ENCODE results near the gene PTCH2.
"Not testable (repeated sequence)": the region's sequence is repeated elsewhere in the genome, so short reads cannot be mapped to it uniquely, and the experiment has no call there.

PTCH2 gene

GRCh38 chr1:44801491-44802305, 41.4 kb downstream of the PTCH2 start:
- DNase-seq (ENCODE audit: low read depth, low spot score): no peak

GRCh38 chr1:44799770-44800584, 43.1 kb downstream of the PTCH2 start, which contains the start of gene PLK3:
Gene PLK3, plus strand, starts transcription at chr1:44800377. Its CDS starts 87 bp downstream, at chr1:44800464.
- DNase-seq (ENCODE audit: low read depth, low spot score): peak; percentile 96

- DNase-seq (ENCODE audit: low read depth, low spot score): no peak
These were observed 44.3 kb downstream of the PTCH2 start for GRCh38 chr1:44798481-44799365.

GRCh38 chr1:44797886-44798285, 45.2 kb downstream of the PTCH2 start:
- DNase-seq (ENCODE audit: low read depth, low spot score): not testable (repeated sequence)

- DNase-seq (ENCODE audit: low read depth, low spot score): no peak
These were observed 50.1 kb downstream of the PTCH2 start for GRCh38 chr1:44792736-44793502.

GRCh38 chr1:44790968-44791801, 51.9 kb downstream of the PTCH2 start:
- no peak for DNase-seq (ENCODE audit: low read depth, low spot score)

- DNase-seq (ENCODE audit: low read depth, low spot score): no peak
These were observed 54.8 kb downstream of the PTCH2 start, which contains the start of gene BEST4 for GRCh38 chr1:44788120-44788860. Gene BEST4, minus strand, starts transcription at chr1:44788170. Its CDS starts 465 bp downstream, at chr1:44787705.

- no peak for DNase-seq (ENCODE audit: low read depth, low spot score)
These were observed 55.5 kb downstream of the PTCH2 start for GRCh38 chr1:44787506-44787905.

- DNase-seq (ENCODE audit: low read depth, low spot score): no peak
These were observed 56.1 kb downstream of the PTCH2 start for GRCh38 chr1:44786841-44787426.

- DNase-seq (ENCODE audit: low read depth, low spot score): no peak
These were observed 56.8 kb downstream of the PTCH2 start for GRCh38 chr1:44786138-44786840.

GRCh38 chr1:44785501-44786137, 57.4 kb downstream of the PTCH2 start:
- no peak for DNase-seq (ENCODE audit: low read depth, low spot score)

- no peak for DNase-seq (ENCODE audit: low read depth, low spot score)
These were observed 58.0 kb downstream of the PTCH2 start for GRCh38 chr1:44785029-44785380.

GRCh38 chr1:44784094-44785028, 58.7 kb downstream of the PTCH2 start:
- DNase-seq (ENCODE audit: low read depth, low spot score): no peak

GRCh38 chr1:44783697-44784093, 59.4 kb downstream of the PTCH2 start:
- DNase-seq (ENCODE audit: low read depth, low spot score): no peak

- no peak for DNase-seq (ENCODE audit: low read depth, low spot score)
These were observed 62.4 kb downstream of the PTCH2 start for GRCh38 chr1:44780583-44781121.

Data from activated CD4-positive, CD25-positive, alpha-beta regulatory T cell treated with anti-CD3 and anti-CD28 coated beads, Interleukin-2, amount 50 U/mL, for 16 hours (primary cell).